Brain pericyte (primary cell): Measurements from ENCODE around the gene CRYGC.
A peak's percentile ranks its signal among the peaks of the same experiment; 100 is the strongest.
"Not testable (repeated sequence)": the region's sequence is repeated elsewhere in the genome, so short reads cannot be mapped to it uniquely, and the experiment has no call there.

Source experiments
- DNase-seq: peaks from one replicate; pipeline ENCODE4 v3.0.0-alpha.2; 2012; ENCODE audit warnings: low read depth, low spot score

Gene CRYGC

GRCh38 chr2:208129744-208130711, at the start of gene CRYGC:
TSS of gene CRYGC (minus strand) at chr2:208129828. CDS start at chr2:208129792, 36 bp downstream.
- no peak for DNase-seq

GRCh38 chr2:208179028-208179609, 49.5 kb upstream of the CRYGC start:
- DNase-seq, result no peak

GRCh38 chr2:208175840-208176153, 46.2 kb upstream of the CRYGC start:
- DNase-seq, result no peak

GRCh38 chr2:208175069-208175839, 45.6 kb upstream of the CRYGC start:
- DNase-seq, result peak; percentile 31

DNA sequence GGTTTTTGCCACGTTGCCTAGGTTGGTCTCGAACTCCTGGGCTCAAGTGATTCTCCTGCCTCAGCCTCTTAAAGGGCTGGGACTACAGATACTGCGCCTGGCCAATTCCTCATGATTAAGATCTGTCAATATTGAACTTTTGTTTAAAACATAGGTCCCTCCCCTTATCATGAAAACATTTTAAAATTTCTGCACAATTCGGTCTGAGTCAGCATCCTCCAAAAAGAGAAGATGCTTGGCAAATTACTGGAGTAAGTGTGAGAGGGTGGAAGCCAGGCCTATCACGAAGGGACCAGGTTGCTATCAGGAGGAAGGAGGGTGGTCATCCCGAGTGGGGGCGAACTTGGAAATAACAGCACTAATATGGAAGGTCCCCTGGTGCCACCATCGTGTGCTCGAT, 44.5 kb upstream of the CRYGC start:
- no peak for DNase-seq

DNA sequence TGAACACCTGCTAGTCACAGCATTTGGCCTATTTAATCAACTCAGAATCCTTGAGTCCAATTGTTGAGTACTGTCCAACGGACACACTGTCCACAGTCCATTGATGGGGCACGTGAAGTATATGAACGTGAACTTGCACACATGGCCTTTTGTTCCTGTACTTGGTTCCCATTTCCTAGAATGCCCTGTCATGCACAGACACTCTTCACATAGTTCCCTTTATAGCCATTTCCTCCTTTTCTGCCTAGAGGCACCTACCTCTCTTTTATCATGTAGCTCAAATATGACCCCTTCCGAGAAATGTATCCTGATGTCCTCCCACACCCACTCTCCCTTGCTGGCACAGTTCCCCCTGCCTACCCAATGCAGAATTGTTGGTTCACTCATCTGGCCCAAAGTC, 42.5 kb upstream of the CRYGC start:
- no peak for DNase-seq

DNA sequence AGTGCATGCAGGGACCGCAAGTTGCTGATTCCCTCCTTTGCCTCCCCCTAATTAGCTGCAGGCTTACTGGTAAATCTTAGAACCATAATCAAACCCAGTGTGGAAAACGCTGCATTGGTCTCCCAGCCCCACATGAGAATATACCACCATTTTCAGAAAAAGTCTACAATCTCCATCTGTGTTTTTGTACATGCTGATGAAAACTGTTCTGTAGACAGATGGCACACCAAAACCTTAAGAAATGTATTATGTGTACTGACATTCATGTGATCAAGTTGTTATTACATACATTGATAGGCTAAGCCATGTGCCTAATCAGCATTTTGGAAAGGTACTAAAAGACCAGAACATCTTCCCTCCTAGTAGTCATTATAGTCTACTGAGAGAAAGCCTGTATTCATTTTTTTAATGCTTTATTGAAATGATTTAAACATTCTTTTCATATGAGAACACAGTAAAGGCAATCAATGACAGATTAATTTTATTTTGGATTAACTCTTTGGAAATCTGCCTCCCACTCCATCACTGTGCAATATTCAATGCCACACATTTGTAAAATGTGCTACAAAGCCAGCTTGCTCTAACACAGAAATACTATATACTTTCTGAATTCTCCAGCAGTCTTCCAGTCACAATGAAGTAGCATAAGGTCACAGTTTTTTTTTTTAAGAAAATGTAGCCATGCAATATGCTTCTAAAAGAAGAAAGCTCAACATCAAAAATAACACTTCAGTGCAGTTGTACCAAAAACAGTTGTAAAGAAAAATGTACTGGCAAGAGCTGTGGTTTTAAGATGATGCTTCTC, 35.5 kb upstream of the CRYGC start:
- DNase-seq, result no peak

- DNase-seq, result no peak
Observed at GRCh38 chr2:208163489-208163888, 33.9 kb upstream of the CRYGC start, which contains the start of gene CRYGA. TSS of gene CRYGA (minus strand) at chr2:208163589. CDS start at chr2:208163556, 33 bp downstream.

- DNase-seq, result no peak
Observed at GRCh38 chr2:208156439-208156838, 26.8 kb upstream of the CRYGC start.

DNA sequence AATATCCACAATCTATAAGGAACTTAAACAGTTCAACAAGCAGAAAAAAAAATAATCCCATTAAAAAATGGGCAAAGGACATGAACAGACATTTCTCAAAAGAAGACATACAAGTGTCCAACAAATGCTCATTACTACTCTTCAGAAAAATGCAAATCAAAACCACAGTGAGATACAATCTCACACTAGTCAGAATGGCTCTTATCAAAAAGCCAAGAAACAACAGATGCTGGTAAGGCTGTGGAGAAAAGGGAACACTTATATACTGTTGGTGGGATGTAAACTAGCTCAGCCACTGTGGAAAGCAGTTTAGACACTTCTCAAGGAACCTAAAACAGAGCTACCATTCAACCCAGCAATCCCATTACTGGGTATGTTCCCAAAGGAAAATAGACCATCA, 23.5 kb upstream of the CRYGC start:
- no peak for DNase-seq

- DNase-seq, result no peak
Observed at GRCh38 chr2:208150956-208151355, 21.3 kb upstream of the CRYGC start.

DNA sequence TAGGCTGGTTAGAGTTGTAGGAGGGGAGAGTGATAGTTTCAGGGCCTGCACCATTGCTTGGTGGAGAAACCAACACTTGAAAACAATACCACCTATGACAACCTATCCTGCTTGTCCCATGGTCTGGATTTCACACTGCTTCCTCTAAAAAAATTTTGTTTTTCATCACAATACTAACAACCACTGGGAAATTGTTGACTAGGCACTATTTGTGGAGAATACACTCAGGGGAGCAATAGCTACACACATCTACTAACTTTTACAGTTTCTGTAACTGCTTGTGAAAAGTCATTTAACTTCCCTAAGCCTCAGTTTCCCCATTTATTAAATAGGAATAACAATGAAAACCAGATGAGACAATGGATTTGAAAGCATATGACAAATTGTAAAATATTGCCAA, 20.5 kb upstream of the CRYGC start:
- no peak for DNase-seq

DNA sequence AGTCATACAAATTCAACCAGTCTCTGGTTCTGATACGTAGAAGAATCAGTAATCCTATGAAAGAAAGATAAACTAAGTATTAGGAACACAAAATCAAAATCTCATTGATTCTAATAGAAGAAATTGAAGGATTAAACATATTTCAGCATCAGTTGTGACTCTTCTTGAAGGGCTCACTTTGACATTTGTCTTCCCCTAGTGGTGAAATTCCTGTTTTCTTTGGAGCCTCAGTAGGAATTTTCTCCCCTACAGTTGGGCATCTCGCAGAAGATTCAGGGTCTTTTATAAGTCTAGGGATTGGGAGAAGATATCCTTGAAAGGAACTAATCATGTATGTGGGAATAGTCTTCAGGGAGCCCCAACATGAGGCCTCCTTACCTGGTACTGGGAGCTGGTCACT, 19.2 kb upstream of the CRYGC start:
- no peak for DNase-seq

DNA sequence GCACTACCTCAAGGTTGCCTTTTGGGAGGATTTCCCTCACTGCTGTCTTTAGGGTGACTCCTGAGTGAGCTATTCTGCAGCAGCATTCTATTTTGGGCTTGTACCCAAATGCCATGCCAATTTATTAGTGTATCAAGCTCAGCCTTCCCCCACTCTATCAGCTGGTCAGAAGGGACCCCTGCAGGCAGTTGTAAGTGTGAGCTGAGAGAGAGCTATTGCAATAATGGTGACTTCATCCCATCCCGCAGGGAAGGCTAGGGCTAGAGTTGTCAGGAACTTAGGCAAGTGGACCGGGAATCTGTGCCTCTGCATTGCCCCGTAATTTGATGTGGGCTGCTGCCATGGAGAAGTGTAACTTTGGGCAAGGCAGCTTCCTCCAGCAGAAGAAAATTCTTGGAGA, 18.1 kb upstream of the CRYGC start:
- DNase-seq, result no peak

DNA sequence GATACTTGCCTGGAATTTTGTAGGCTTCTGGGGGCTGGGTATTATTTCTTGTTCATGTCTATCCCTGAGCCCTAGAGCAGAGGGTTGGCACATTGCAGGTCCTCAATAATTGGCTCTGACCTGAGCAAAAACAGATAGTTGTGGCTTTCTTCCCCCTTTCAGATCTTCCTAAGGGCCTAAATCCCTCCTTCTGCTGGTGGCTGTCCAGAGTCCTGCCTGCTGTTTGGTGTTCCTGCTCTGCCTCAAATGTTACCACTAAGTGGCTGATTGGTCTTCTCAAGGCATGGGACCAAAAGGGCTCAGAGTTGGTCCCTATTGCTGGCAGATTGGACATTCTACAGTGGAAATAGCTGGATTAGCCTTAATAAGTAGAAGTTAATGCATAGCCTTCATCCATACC, 17.4 kb upstream of the CRYGC start:
- no peak for DNase-seq

- DNase-seq, result no peak
Observed at GRCh38 chr2:208146006-208146405, 16.4 kb upstream of the CRYGC start, which contains the start of gene CRYGB. TSS of gene CRYGB (minus strand) at chr2:208146158. CDS start at chr2:208146120, 38 bp downstream.

GRCh38 chr2:208142925-208143799, 13.5 kb upstream of the CRYGC start:
- no peak for DNase-seq

GRCh38 chr2:208142240-208142924, 12.8 kb upstream of the CRYGC start:
- DNase-seq, result no peak

DNA sequence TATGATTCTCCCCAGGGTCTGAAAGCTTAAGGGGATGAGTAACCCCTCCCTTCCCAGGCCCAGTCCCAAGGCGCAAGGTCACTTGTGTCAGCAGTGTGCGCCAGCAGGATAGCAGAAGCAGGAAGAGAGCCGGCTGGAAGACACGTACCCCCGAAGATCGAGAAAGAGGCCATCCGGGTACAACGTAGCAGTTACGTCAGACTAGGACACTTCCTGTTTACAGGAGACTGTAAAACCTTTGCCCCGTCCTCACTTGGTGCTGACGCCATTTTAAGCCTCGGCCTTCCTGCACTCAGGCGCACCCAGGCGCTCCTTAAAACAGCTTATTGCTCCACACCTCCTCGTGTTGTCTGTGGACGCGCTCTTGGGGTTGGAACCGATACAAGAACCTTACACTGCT, 9.8 kb upstream of the CRYGC start:
- no peak for DNase-seq

DNA sequence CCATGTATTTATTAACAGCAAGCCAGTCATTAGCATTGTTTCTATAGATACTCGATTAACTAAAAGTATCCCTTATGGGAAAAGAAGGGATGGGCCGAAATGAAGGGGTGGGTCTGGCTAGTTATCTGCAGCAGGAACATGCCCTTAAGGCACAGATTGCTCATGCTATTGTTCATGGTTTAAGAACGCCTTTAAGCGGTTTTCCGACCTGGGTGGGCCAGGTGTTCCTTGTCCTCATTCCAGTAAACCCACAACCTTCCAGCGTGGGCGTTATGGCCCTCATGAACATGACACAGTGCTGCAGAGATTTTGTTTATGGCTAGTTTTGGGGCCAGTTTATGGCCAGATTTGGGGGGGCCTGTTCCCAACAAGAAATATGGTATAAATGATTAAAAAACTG, 8.7 kb upstream of the CRYGC start:
- DNase-seq, result not testable (repeated sequence)
